Measurements from ENCODE around the gene ARVCF.

Gene ARVCF

GRCh38 chr22:20061481-20061861 lies 44.8 kb upstream of the ARVCF start:
- WGBS, 2 donors (ENCODE audit: extremely low coverage in 2 of 2, insufficient read length in 2 of 2, insufficient replicate concordance in 1 of 2), result no CpG with 5 or more reads among the region's 11 CpGs
- no peak overlapping the region for H3K27ac ChIP-seq (replicated peaks; ENCODE audit: low read length)
- no peaks in the 10 kb centered on the region for H3K9me3 ChIP-seq (replicated peaks in 1 of 2; ENCODE audit: control insufficient read depth in 2 of 2, insufficient read depth in 1 of 2, low read depth in 1 of 2, low read length in 2 of 2)

DNA sequence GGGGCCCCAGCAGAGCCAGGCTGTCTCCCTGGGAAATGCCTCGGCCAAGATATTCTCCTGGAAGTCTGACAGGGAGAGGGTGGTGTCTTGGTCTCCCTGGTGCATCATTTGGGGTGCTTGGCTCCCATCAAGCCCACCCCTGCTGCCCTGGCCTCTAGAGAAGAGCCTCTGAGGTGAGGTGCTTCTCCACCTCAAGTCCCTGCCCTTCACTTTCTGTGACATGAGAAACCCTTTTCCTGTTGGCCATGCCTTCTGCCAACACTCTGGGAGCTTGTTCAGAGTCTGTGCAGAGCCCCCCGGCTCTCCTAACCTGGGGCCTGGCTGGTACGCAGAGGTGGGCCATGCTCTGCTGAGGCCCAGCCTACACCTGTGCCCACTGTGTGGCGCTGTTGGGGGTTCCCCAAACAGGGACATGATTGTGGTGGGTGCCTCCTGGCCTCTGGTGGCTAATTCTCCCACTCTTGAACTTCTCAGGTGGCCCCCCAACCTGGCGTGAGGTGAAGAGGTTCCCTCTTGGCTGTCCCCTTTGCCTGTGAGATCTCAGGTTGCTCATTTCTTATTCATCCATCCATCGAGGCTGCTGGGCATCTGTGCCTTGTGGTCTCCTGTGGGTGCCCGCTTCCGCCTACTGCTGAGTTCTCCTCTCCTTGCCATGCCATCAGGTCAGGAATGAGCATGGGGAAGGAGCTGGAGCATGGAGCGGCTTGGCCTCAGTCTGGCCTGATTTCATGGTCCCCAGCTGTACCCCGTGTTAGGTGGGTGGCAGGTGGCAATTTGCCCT lies 44.3 kb upstream of the ARVCF start:
- WGBS, 2 donors (ENCODE audit: extremely low coverage in 2 of 2, insufficient read length in 2 of 2, insufficient replicate concordance in 1 of 2), result no CpG with 5 or more reads among the region's 10 CpGs
- no peak overlapping the region for H4K8ac ChIP-seq (ENCODE audit: low read depth, low read length)
- no peak overlapping the region for H3K4me3 ChIP-seq (ENCODE audit: low read length in 2 of 2)
- H3K79me1 ChIP-seq (ENCODE audit: low read depth, low read length), result no peaks in the 10 kb centered on the region
- peak overlapping the region; percentile 87 for H2BK5ac ChIP-seq (ENCODE audit: low read length)
- no peaks in the 10 kb centered on the region for H3K27me3 ChIP-seq (ENCODE audit: control insufficient read depth in 3 of 3, insufficient read depth in 3 of 3, low read depth in 1 of 3, low read length in 3 of 3)
- no peak overlapping the region for H3K27ac ChIP-seq (replicated peaks; ENCODE audit: low read length)
- peaks cover 3 to 4% of the 10 kb centered on the region in 2 donors for H3K36me3 ChIP-seq (replicated peaks in 1 of 2; ENCODE audit: control insufficient read depth in 2 of 2, insufficient read depth in 2 of 2, low read length in 2 of 2)
- no peak for DNase-seq (ENCODE audit: low spot score)
- H3K14ac ChIP-seq (ENCODE audit: low read length), result peak overlapping the region; percentile 27
- peak overlapping the region; percentile 82 for H3K18ac ChIP-seq (ENCODE audit: low read length)
- no peak overlapping the region for H3K4me2 ChIP-seq (ENCODE audit: insufficient read depth, low read length, poor library complexity, severe bottlenecking)
- peaks cover 0 to 6% of the 10 kb centered on the region in 2 donors for H3K4me1 ChIP-seq (ENCODE audit: control insufficient read depth in 2 of 2, insufficient read depth in 1 of 2, low read depth in 1 of 2, low read length in 2 of 2)
- H2AFZ ChIP-seq (ENCODE audit: low read length), result no peak overlapping the region
- H3K4ac ChIP-seq (ENCODE audit: low read length), result peak overlapping the region; percentile 1
- H2BK15ac ChIP-seq (ENCODE audit: low read length), result peak overlapping the region; percentile 12
- no peak overlapping the region for H2BK12ac ChIP-seq (ENCODE audit: low read length)
- H4K91ac ChIP-seq (ENCODE audit: low read depth, low read length, poor library complexity), result no peak overlapping the region
- H3K9me3 ChIP-seq (replicated peaks in 1 of 2; ENCODE audit: control insufficient read depth in 2 of 2, insufficient read depth in 1 of 2, low read depth in 1 of 2, low read length in 2 of 2), result no peaks in the 10 kb centered on the region
- H2AK5ac ChIP-seq (ENCODE audit: low read depth, low read length), result peak overlapping the region; percentile 68
- H2BK120ac ChIP-seq (ENCODE audit: low read depth, low read length), result no peak overlapping the region
- peak overlapping the region; percentile 94 for H3K23ac ChIP-seq (ENCODE audit: low read depth, low read length, poor library complexity)
- peak overlapping the region; percentile 26 for H3K9ac ChIP-seq (ENCODE audit: low read depth, low read length, poor library complexity)

More at GRCh38 chr22:20061481-20061861, 44.8 kb upstream of the ARVCF start:
- Histone ChIP-seq H3K27me3 (ENCODE audit: control insufficient read depth in 3 of 3, insufficient read depth in 3 of 3, low read depth in 1 of 3, low read length in 3 of 3) (no peaks in the 10 kb centered on the region), H3K4me2 (ENCODE audit: insufficient read depth, low read length, poor library complexity, severe bottlenecking) (no peak overlapping the region), H3K23ac (ENCODE audit: low read depth, low read length, poor library complexity) (peak overlapping the region; percentile 94), H2AFZ (ENCODE audit: low read length) (no peak overlapping the region), H3K9ac (ENCODE audit: low read depth, low read length, poor library complexity) (peak overlapping the region; percentile 26), H3K79me1 (ENCODE audit: low read depth, low read length) (no peaks in the 10 kb centered on the region), H4K91ac (ENCODE audit: low read depth, low read length, poor library complexity) (no peak overlapping the region), H3K36me3 (replicated peaks in 1 of 2; ENCODE audit: control insufficient read depth in 2 of 2, insufficient read depth in 2 of 2, low read length in 2 of 2) (peaks cover 3 to 4% of the 10 kb centered on the region in 2 donors), H2BK15ac (ENCODE audit: low read length) (no peak overlapping the region), H2BK5ac (ENCODE audit: low read length) (no peak overlapping the region), H2AK5ac (ENCODE audit: low read depth, low read length) (peak overlapping the region; percentile 68), H2BK12ac (ENCODE audit: low read length) (no peak overlapping the region), H4K8ac (ENCODE audit: low read depth, low read length) (no peak overlapping the region), H3K4me1 (ENCODE audit: control insufficient read depth in 2 of 2, insufficient read depth in 1 of 2, low read depth in 1 of 2, low read length in 2 of 2) (peaks cover 0 to 6% of the 10 kb centered on the region in 2 donors), H2BK120ac (ENCODE audit: low read depth, low read length) (no peak overlapping the region), H3K4ac (ENCODE audit: low read length) (peak overlapping the region; percentile 1), H3K18ac (ENCODE audit: low read length) (peak overlapping the region; percentile 82), H3K4me3 (ENCODE audit: low read length in 2 of 2) (no peak overlapping the region), H3K14ac (ENCODE audit: low read length) (peak overlapping the region; percentile 27)
- DNase-seq (ENCODE audit: low spot score), result no peak

- no peak overlapping the region for H3K23ac ChIP-seq (ENCODE audit: low read depth, low read length, poor library complexity)
- H3K36me3 ChIP-seq (replicated peaks in 1 of 2; ENCODE audit: control insufficient read depth in 2 of 2, insufficient read depth in 2 of 2, low read length in 2 of 2), result peaks cover 0 to 7% of the 10 kb centered on the region in 2 donors
- DNase-seq (ENCODE audit: low spot score), result no peak
- H4K8ac ChIP-seq (ENCODE audit: low read depth, low read length), result no peak overlapping the region
- no peak overlapping the region for H3K9ac ChIP-seq (ENCODE audit: low read depth, low read length, poor library complexity)
- H3K27ac ChIP-seq (replicated peaks; ENCODE audit: low read length), result no peak overlapping the region
- no CpG with 5 or more reads among the region's 10 CpGs for WGBS, 2 donors (ENCODE audit: extremely low coverage in 2 of 2, insufficient read length in 2 of 2, insufficient replicate concordance in 1 of 2)
- no peak overlapping the region for H2AK5ac ChIP-seq (ENCODE audit: low read depth, low read length)
- no peaks in the 10 kb centered on the region for H3K9me3 ChIP-seq (replicated peaks in 1 of 2; ENCODE audit: control insufficient read depth in 2 of 2, insufficient read depth in 1 of 2, low read depth in 1 of 2, low read length in 2 of 2)
- H3K4me1 ChIP-seq (ENCODE audit: control insufficient read depth in 2 of 2, insufficient read depth in 1 of 2, low read depth in 1 of 2, low read length in 2 of 2), result peaks cover 0 to 6% of the 10 kb centered on the region in 2 donors
- H4K91ac ChIP-seq (ENCODE audit: low read depth, low read length, poor library complexity), result no peak overlapping the region
- H2BK12ac ChIP-seq (ENCODE audit: low read length), result no peak overlapping the region
- H3K27me3 ChIP-seq (ENCODE audit: control insufficient read depth in 3 of 3, insufficient read depth in 3 of 3, low read depth in 1 of 3, low read length in 3 of 3), result no peaks in the 10 kb centered on the region
- no peak overlapping the region for H2BK120ac ChIP-seq (ENCODE audit: low read depth, low read length)
- no peak overlapping the region for H2BK5ac ChIP-seq (ENCODE audit: low read length)
- H3K14ac ChIP-seq (ENCODE audit: low read length), result no peak overlapping the region
- no peak overlapping the region for H3K4me2 ChIP-seq (ENCODE audit: insufficient read depth, low read length, poor library complexity, severe bottlenecking)
- H3K79me1 ChIP-seq (ENCODE audit: low read depth, low read length), result peaks cover 3% of the 10 kb centered on the region
- H3K18ac ChIP-seq (ENCODE audit: low read length), result no peak overlapping the region
- H2BK15ac ChIP-seq (ENCODE audit: low read length), result no peak overlapping the region
- no peak overlapping the region for H3K4ac ChIP-seq (ENCODE audit: low read length)
- H3K4me3 ChIP-seq (ENCODE audit: low read length in 2 of 2), result no peak overlapping the region
- H2AFZ ChIP-seq (ENCODE audit: low read length), result no peak overlapping the region
Observed at GRCh38 chr22:20058989-20059770, 42.6 kb upstream of the ARVCF start.

Measured in neuronal stem cell (in vitro differentiated cells).